Measurements from ENCODE around the gene DCAF8.

The DCAF8 gene

GRCh38 chr1:160225345-160225744 is 37.0 kb downstream of the DCAF8 start:
- TF ChIP-seq CTCF (conservative IDR thresholded peaks at IDR 0.05; ENCODE audit: low read length) = no peak
- no peak for TF ChIP-seq EZH2phosphoT487 (IDR thresholded peaks at IDR 0.05; ENCODE audit: borderline replicate concordance)
- no peaks in the 10 kb centered on the region for H3F3A ChIP-seq (ENCODE audit: low read depth)
- no peaks in the 10 kb centered on the region for H3K9me2 ChIP-seq (replicated peaks; ENCODE audit: low read depth, low read length)
- H3K9ac ChIP-seq (ENCODE audit: low read depth, low read length, poor library complexity, severe bottlenecking) = no peak overlapping the region
- H3K36me3 ChIP-seq (ENCODE audit: insufficient read depth, low read length) = peaks cover 99% of the 10 kb centered on the region
- no peaks in the 10 kb centered on the region for H3K4me1 ChIP-seq (ENCODE audit: insufficient read depth, low read length, poor library complexity, severe bottlenecking)
- no peak overlapping the region for H2AFZ ChIP-seq (ENCODE audit: low read length)
- H3K9me3 ChIP-seq (ENCODE audit: insufficient read depth, low read depth, low read length) = no peaks in the 10 kb centered on the region
- no peak overlapping the region for H3K4me3 ChIP-seq (ENCODE audit: low read length, poor library complexity, severe bottlenecking)
- H3K4me2 ChIP-seq (ENCODE audit: low read depth, low read length, poor library complexity, severe bottlenecking) = no peak overlapping the region
- no peaks in the 10 kb centered on the region for H3K79me2 ChIP-seq (ENCODE audit: insufficient read depth, low read length)
- H4K20me1 ChIP-seq (ENCODE audit: insufficient read depth, low read length, poor library complexity, severe bottlenecking) = no peaks in the 10 kb centered on the region
- H3K27me3 ChIP-seq (ENCODE audit: insufficient read depth, low read length, poor library complexity, severe bottlenecking) = no peaks in the 10 kb centered on the region

GRCh38 chr1:160224606-160225005 is 37.7 kb downstream of the DCAF8 start:
- Histone ChIP-seq H3K79me2 (ENCODE audit: insufficient read depth, low read length) (no peaks in the 10 kb centered on the region), H3K36me3 (ENCODE audit: insufficient read depth, low read length) (peaks cover 99% of the 10 kb centered on the region), H3K9me2 (replicated peaks; ENCODE audit: low read depth, low read length) (no peaks in the 10 kb centered on the region), H3F3A (ENCODE audit: low read depth) (no peaks in the 10 kb centered on the region), H3K9ac (ENCODE audit: low read depth, low read length, poor library complexity, severe bottlenecking) (no peak overlapping the region), H4K20me1 (ENCODE audit: insufficient read depth, low read length, poor library complexity, severe bottlenecking) (no peaks in the 10 kb centered on the region), H3K9me3 (ENCODE audit: insufficient read depth, low read depth, low read length) (no peaks in the 10 kb centered on the region), H3K4me2 (ENCODE audit: low read depth, low read length, poor library complexity, severe bottlenecking) (no peak overlapping the region), H3K4me3 (ENCODE audit: low read length, poor library complexity, severe bottlenecking) (no peak overlapping the region), H3K27me3 (ENCODE audit: insufficient read depth, low read length, poor library complexity, severe bottlenecking) (no peaks in the 10 kb centered on the region), H2AFZ (ENCODE audit: low read length) (no peak overlapping the region), H3K4me1 (ENCODE audit: insufficient read depth, low read length, poor library complexity, severe bottlenecking) (no peaks in the 10 kb centered on the region)
- TF ChIP-seq EZH2phosphoT487 (IDR thresholded peaks at IDR 0.05; ENCODE audit: borderline replicate concordance) (no peak), CTCF (conservative IDR thresholded peaks at IDR 0.05; ENCODE audit: low read length) (no peak)

- TF ChIP-seq CTCF (conservative IDR thresholded peaks at IDR 0.05; ENCODE audit: low read length) (no peak), EZH2phosphoT487 (IDR thresholded peaks at IDR 0.05; ENCODE audit: borderline replicate concordance) (no peak)
- Histone ChIP-seq H3F3A (ENCODE audit: low read depth) (no peaks in the 10 kb centered on the region), H3K9ac (ENCODE audit: low read depth, low read length, poor library complexity, severe bottlenecking) (no peak overlapping the region), H3K4me1 (ENCODE audit: insufficient read depth, low read length, poor library complexity, severe bottlenecking) (no peaks in the 10 kb centered on the region), H3K79me2 (ENCODE audit: insufficient read depth, low read length) (no peaks in the 10 kb centered on the region), H3K36me3 (ENCODE audit: insufficient read depth, low read length) (peaks cover 100% of the 10 kb centered on the region; the same call in 1 of the 2 replicates), H3K4me2 (ENCODE audit: low read depth, low read length, poor library complexity, severe bottlenecking) (no peak overlapping the region), H3K9me3 (ENCODE audit: insufficient read depth, low read depth, low read length) (no peaks in the 10 kb centered on the region), H3K9me2 (replicated peaks; ENCODE audit: low read depth, low read length) (no peaks in the 10 kb centered on the region), H3K4me3 (ENCODE audit: low read length, poor library complexity, severe bottlenecking) (no peak overlapping the region), H3K27me3 (ENCODE audit: insufficient read depth, low read length, poor library complexity, severe bottlenecking) (no peaks in the 10 kb centered on the region), H2AFZ (ENCODE audit: low read length) (no peak overlapping the region), H4K20me1 (ENCODE audit: insufficient read depth, low read length, poor library complexity, severe bottlenecking) (no peaks in the 10 kb centered on the region)
These were observed 39.8 kb downstream of the DCAF8 start for GRCh38 chr1:160222546-160222945.

Measured in Loucy (cell line).